HCT116 (cell line): Measurements from ENCODE around the gene SLAMF6. TPM values are rescaled to one million over a fixed set of nuclear protein-coding genes. Genes with fewer than 3 reads are reported as not detected.

Experiments
- ATAC-seq: fragments of 200-7000 bp; cut with Tn5 transposase; 2 replicates; pipeline ENCODE4 v1.9.1; 2020; ENCODE audit warnings: mild to moderate bottlenecking, moderate library complexity
- BruUV-seq: library from RNA; stranded (reverse); fragments of 400-500 nt; replicated peaks from 2 replicates; lab custom pipeline; 2021; lab: Mats Ljungman, UMichigan
- CTCF ChIA-PET: fragments of 300-600 bp; sonication (Branson Sonifier 250); formaldehyde crosslinking; loops from one replicate; lab custom pipeline; 2021; ENCODE audit warnings: antibody characterized with exemption; lab: Charles Lee
- POLR2A ChIA-PET: fragments of 300-600, 350-600 bp; sonication (Branson Sonifier 250); formaldehyde crosslinking; loops from one replicate; lab custom pipeline; 2021; ENCODE audit warnings: antibody characterized with exemption; lab: Charles Lee
- RAD21 ChIA-PET, 2 experiments: fragments of 300-600 bp; sonication (Branson Sonifier 250); formaldehyde crosslinking; loops; one replicate each; lab custom pipeline; 2023; ENCODE audit warnings: low total read pairs in 2 of 2; ENCODE audit not compliant: uncharacterized antibody in 2 of 2, unreplicated experiment in 2 of 2, low non-redundant PET in 1 of 2; lab: Charles Lee
- DNase-seq: peaks from one replicate; pipeline ENCODE4 v3.0.0-alpha.2; 2010; ENCODE audit warnings: low read depth, low spot score
- H2AFZ ChIP-seq: fragments of 200-600 bp; shearing (Covaris generic), sonication (generic); 2 replicates; pipeline ENCODE4 v1.6.1; 2017; ENCODE audit warnings: low read depth, mixed run types, mixed read lengths, antibody characterized with exemption, low read length; ENCODE audit not compliant: poor library complexity, severe bottlenecking
- H3K27ac ChIP-seq: 2 replicates; pipeline ENCODE4 v1.5.1; 2012; ENCODE audit warnings: low read depth, low read length
- H3K27me3 ChIP-seq: fragments of 200-600 bp; sonication (generic); 2 replicates; pipeline ENCODE4 v1.6.1; 2016; ENCODE audit warnings: mixed run types, low read length, mixed read lengths; ENCODE audit not compliant: insufficient read depth
- H3K36me3 ChIP-seq, 2 experiments: fragments of 200-500 bp in 1 of 2; fragments of 200-600 bp in 1 of 2; sonication (Bioruptor generic) in 1 of 2; sonication (generic) in 1 of 2; 2 replicates each; pipeline versions ENCODE4 v1.5.1 to v1.6.1; 2014 to 2016; ENCODE audit warnings: low read length in 2 of 2, inconsistent platforms in 1 of 2, mixed read lengths in 1 of 2, mixed run types in 1 of 2; ENCODE audit not compliant: insufficient read depth in 2 of 2, control insufficient read depth in 1 of 2
- H3K4me1 ChIP-seq, 2 experiments: fragments of 200-600 bp in 1 of 2; sonication (generic) in 1 of 2; 2 replicates each; pipeline versions ENCODE4 v1.5.1 to v1.6.1; 2012 to 2017; ENCODE audit warnings: low read length in 2 of 2, inconsistent platforms in 1 of 2, mild to moderate bottlenecking in 1 of 2, mixed read lengths in 1 of 2, mixed run types in 1 of 2, moderate library complexity in 1 of 2; ENCODE audit not compliant: insufficient read depth in 2 of 2, control insufficient read depth in 1 of 2
- H3K4me2 ChIP-seq: fragments of 200-600 bp; sonication (generic); 2 replicates; pipeline ENCODE4 v1.6.1; 2017; ENCODE audit warnings: mixed run types, low read length, mixed read lengths
- H3K4me3 ChIP-seq, 2 experiments: fragments of 200-600 bp in 1 of 2; sonication (generic) in 1 of 2; replicated peaks in 1 of 2; 2 replicates each; pipeline ENCODE4 v1.5.1; 2011 to 2016; ENCODE audit warnings: low read length in 2 of 2, control low read depth in 1 of 2, low read depth in 1 of 2, mild to moderate bottlenecking in 1 of 2, mixed read lengths in 1 of 2, mixed run types in 1 of 2
- H3K79me2 ChIP-seq: fragments of 200-600 bp; sonication (generic); 2 replicates; pipeline ENCODE4 v1.6.1; 2017; ENCODE audit warnings: mild to moderate bottlenecking, mixed run types, low read length, moderate library complexity, mixed read lengths; ENCODE audit not compliant: insufficient read depth
- H3K9ac ChIP-seq: fragments of 200-600 bp; sonication (generic); 2 replicates; pipeline ENCODE4 v1.6.1; 2016; ENCODE audit warnings: low read length, mixed read lengths
- H3K9me2 ChIP-seq: fragments of 200-600 bp; sonication (generic), shearing (Covaris generic); 2 replicates; pipeline ENCODE4 v1.6.1; 2017; ENCODE audit warnings: mixed run types, mild to moderate bottlenecking, moderate library complexity; ENCODE audit not compliant: insufficient read depth
- H3K9me3 ChIP-seq, 2 experiments: fragments of 200-500 bp in 1 of 2; fragments of 200-600 bp in 1 of 2; sonication (Bioruptor generic) in 1 of 2; sonication (generic) in 1 of 2; 2 replicates each; pipeline ENCODE4 v1.6.1; 2014 to 2017; ENCODE audit warnings: low read length in 2 of 2, mixed read lengths in 2 of 2, inconsistent platforms in 1 of 2, low read depth in 1 of 2, mild to moderate bottlenecking in 1 of 2, mixed run types in 1 of 2, moderate library complexity in 1 of 2; ENCODE audit not compliant: control insufficient read depth in 1 of 2, insufficient read depth in 1 of 2
- H4K20me1 ChIP-seq: fragments of 200-600 bp; sonication (generic), shearing (Covaris generic); 2 replicates; pipeline ENCODE4 v1.6.1; 2017; ENCODE audit warnings: mixed run types, mild to moderate bottlenecking, moderate library complexity; ENCODE audit not compliant: insufficient read depth
- CBX3 ChIP-seq: IDR thresholded peaks from 2 replicates; pipeline ENCODE4 v1.6.1; 2012; ENCODE audit warnings: low read depth
- FOSL1 ChIP-seq: IDR thresholded peaks from 2 replicates; pipeline ENCODE4 v1.6.1; 2012; ENCODE audit warnings: low read depth
- RAD21 ChIP-seq: IDR thresholded peaks from 2 replicates; pipeline ENCODE4 v1.6.1; 2012; ENCODE audit warnings: low read depth, mild to moderate bottlenecking
- SIN3A ChIP-seq: IDR thresholded peaks from 2 replicates; pipeline ENCODE4 v1.6.1; 2012; ENCODE audit warnings: low read depth
- ZFX ChIP-seq: fragments of 450-650 bp; IDR thresholded peaks from 2 replicates; pipeline ENCODE4 v1.6.1; 2017
- intact Hi-C: fragments of 100-400 bp; cut with micrococcal nuclease; formaldehyde crosslinking; loops from 2 replicates; pipeline ENCODE4 v1.10.0; 2022
- total RNA-seq: library from RNA; stranded (reverse); gene quantifications from one replicate; pipeline ENCODE4 v1.2.1, GENCODE V29; 2021; ENCODE audit not compliant: unreplicated experiment
- TF ChIP-seq, protein P1 (sequence below), 3 experiments: fragments of 200-600 bp in 1 of 3; sonication (generic) in 1 of 3; IDR thresholded peaks in 2 of 3; conservative IDR thresholded peaks in 1 of 3; 2 replicates each; pipeline ENCODE4 v1.5.1; 2012 to 2017; ENCODE audit warnings: low read depth in 2 of 3, low read length in 2 of 3, antibody characterized with exemption in 1 of 3, borderline replicate concordance in 1 of 3, control low read depth in 1 of 3, mild to moderate bottlenecking in 1 of 3, mixed read lengths in 1 of 3, mixed run types in 1 of 3, moderate library complexity in 1 of 3; ENCODE audit not compliant: insufficient read depth in 1 of 3
- TF ChIP-seq, protein P2 (sequence below): IDR thresholded peaks from 2 replicates; pipeline ENCODE4 v1.6.1; 2012; ENCODE audit warnings: low read depth
- TF ChIP-seq, protein P3 (sequence below): IDR thresholded peaks from 2 replicates; pipeline ENCODE4 v1.6.1; 2012
- TF ChIP-seq, protein P4 (sequence below): IDR thresholded peaks from 2 replicates; pipeline ENCODE4 v1.6.1; 2011; ENCODE audit warnings: mild to moderate bottlenecking, low read length, moderate library complexity; ENCODE audit not compliant: insufficient replicate concordance; ENCODE audit errors: extremely low read depth

Gene SLAMF6
- total RNA-seq, 1 experiment from 2014 or later = not detected

DNA sequence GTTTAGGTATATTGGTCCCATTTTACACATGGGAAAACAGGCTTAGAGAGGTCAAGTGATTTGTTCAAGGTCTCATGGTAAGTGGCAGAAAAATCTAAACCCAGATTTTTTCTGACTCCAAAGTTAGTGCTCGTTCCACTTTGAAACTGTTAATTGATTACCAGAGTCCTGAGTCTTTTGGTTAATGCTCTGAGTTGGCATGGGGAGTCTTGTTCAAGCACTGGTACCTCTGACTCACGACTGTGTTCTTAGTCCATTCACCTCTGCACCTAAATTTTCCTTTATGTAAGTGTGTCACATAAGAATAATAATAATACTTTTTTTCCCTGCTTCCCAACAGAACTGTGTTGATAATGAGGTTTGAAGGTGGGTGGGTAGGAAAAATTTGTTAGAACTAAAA is 63.4 kb downstream of the SLAMF6 start:
- H3K36me3 ChIP-seq = no peaks in the 10 kb centered on the region
- no TSS peak for BruUV-seq
- ChIA-PET CTCF (no interaction called here), POLR2A (no interaction called here), RAD21 (no interaction called here)
- no peak overlapping the region for H3K4me2 ChIP-seq
- H3K4me3 ChIP-seq = no peak overlapping the region
- H4K20me1 ChIP-seq = no peaks in the 10 kb centered on the region
- H3K9me2 ChIP-seq = no peaks in the 10 kb centered on the region
- ATAC-seq (no peak), DNase-seq (no peak)
- H3K27me3 ChIP-seq = no peaks in the 10 kb centered on the region
- H3K27ac ChIP-seq = no peak overlapping the region
- TF ChIP-seq CBX3 (no peak), FOSL1 (no peak), RAD21 (no peak)
- TF ChIP-seq, protein P1, sequence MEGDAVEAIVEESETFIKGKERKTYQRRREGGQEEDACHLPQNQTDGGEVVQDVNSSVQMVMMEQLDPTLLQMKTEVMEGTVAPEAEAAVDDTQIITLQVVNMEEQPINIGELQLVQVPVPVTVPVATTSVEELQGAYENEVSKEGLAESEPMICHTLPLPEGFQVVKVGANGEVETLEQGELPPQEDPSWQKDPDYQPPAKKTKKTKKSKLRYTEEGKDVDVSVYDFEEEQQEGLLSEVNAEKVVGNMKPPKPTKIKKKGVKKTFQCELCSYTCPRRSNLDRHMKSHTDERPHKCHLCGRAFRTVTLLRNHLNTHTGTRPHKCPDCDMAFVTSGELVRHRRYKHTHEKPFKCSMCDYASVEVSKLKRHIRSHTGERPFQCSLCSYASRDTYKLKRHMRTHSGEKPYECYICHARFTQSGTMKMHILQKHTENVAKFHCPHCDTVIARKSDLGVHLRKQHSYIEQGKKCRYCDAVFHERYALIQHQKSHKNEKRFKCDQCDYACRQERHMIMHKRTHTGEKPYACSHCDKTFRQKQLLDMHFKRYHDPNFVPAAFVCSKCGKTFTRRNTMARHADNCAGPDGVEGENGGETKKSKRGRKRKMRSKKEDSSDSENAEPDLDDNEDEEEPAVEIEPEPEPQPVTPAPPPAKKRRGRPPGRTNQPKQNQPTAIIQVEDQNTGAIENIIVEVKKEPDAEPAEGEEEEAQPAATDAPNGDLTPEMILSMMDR (IDR thresholded peaks at IDR 0.05 in 2 of 3, conservative IDR thresholded peaks at IDR 0.05 in 1 of 3; ENCODE audit: borderline replicate concordance in 1 of 3, insufficient read depth in 1 of 3, low read depth in 2 of 3, low read length in 2 of 3) = no peak
- no peak overlapping the region for H2AFZ ChIP-seq
- intact Hi-C loops = no loop called here
- H3K9ac ChIP-seq = no peak overlapping the region
- H3K9me3 ChIP-seq = no peaks in the 10 kb centered on the region
- peaks cover 2 to 7% of the 10 kb centered on the region in 2 experiments; a peak in 1 of 4 replicates for H3K4me1 ChIP-seq
- H3K79me2 ChIP-seq = no peaks in the 10 kb centered on the region

DNA sequence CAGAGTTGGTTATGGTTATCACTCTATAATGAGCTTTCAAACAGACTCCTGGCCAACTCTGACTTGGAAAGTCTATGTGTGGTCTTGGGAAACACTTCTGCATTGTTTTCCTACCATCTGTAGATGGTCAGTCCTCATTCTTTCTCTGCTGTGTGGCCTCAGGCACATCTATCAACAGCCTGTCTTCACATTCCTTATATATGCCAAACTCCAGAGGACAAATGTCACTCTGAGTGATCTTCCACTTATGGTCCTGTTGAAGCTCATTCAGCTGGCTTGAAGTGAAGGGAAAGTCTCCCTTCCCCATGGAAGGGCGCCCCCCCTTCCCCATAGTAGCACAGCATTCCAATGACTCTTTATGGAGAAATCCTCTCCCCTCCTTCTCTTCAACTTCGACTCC is 64.0 kb downstream of the SLAMF6 start:
- CTCF ChIA-PET = no interaction called here
- TF ChIP-seq, protein P2, sequence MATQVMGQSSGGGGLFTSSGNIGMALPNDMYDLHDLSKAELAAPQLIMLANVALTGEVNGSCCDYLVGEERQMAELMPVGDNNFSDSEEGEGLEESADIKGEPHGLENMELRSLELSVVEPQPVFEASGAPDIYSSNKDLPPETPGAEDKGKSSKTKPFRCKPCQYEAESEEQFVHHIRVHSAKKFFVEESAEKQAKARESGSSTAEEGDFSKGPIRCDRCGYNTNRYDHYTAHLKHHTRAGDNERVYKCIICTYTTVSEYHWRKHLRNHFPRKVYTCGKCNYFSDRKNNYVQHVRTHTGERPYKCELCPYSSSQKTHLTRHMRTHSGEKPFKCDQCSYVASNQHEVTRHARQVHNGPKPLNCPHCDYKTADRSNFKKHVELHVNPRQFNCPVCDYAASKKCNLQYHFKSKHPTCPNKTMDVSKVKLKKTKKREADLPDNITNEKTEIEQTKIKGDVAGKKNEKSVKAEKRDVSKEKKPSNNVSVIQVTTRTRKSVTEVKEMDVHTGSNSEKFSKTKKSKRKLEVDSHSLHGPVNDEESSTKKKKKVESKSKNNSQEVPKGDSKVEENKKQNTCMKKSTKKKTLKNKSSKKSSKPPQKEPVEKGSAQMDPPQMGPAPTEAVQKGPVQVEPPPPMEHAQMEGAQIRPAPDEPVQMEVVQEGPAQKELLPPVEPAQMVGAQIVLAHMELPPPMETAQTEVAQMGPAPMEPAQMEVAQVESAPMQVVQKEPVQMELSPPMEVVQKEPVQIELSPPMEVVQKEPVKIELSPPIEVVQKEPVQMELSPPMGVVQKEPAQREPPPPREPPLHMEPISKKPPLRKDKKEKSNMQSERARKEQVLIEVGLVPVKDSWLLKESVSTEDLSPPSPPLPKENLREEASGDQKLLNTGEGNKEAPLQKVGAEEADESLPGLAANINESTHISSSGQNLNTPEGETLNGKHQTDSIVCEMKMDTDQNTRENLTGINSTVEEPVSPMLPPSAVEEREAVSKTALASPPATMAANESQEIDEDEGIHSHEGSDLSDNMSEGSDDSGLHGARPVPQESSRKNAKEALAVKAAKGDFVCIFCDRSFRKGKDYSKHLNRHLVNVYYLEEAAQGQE = no peak
- TF ChIP-seq, protein P3, sequence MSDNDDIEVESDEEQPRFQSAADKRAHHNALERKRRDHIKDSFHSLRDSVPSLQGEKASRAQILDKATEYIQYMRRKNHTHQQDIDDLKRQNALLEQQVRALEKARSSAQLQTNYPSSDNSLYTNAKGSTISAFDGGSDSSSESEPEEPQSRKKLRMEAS = no peak
- TF ChIP-seq ZFX = no peak
- TF ChIP-seq SIN3A = no peak
- TF ChIP-seq, protein P4, sequence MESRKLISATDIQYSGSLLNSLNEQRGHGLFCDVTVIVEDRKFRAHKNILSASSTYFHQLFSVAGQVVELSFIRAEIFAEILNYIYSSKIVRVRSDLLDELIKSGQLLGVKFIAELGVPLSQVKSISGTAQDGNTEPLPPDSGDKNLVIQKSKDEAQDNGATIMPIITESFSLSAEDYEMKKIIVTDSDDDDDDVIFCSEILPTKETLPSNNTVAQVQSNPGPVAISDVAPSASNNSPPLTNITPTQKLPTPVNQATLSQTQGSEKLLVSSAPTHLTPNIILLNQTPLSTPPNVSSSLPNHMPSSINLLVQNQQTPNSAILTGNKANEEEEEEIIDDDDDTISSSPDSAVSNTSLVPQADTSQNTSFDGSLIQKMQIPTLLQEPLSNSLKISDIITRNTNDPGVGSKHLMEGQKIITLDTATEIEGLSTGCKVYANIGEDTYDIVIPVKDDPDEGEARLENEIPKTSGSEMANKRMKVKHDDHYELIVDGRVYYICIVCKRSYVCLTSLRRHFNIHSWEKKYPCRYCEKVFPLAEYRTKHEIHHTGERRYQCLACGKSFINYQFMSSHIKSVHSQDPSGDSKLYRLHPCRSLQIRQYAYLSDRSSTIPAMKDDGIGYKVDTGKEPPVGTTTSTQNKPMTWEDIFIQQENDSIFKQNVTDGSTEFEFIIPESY = no peak
- TF ChIP-seq, protein P1 (IDR thresholded peaks at IDR 0.05 in 2 of 3, conservative IDR thresholded peaks at IDR 0.05 in 1 of 3; ENCODE audit: borderline replicate concordance in 1 of 3, insufficient read depth in 1 of 3, low read depth in 2 of 3, low read length in 2 of 3) = no peak

More for the DNA sequence above, 64.0 kb downstream of the SLAMF6 start:
- H3K9ac ChIP-seq = no peak overlapping the region
- no peaks in the 10 kb centered on the region for H3K9me3 ChIP-seq
- DNase-seq (no peak), ATAC-seq (no peak)
- intact Hi-C loops = no loop called here
- no peaks in the 10 kb centered on the region for H3K79me2 ChIP-seq
- no peak overlapping the region for H3K27ac ChIP-seq
- no peak overlapping the region for H2AFZ ChIP-seq
- ChIA-PET POLR2A (no interaction called here), RAD21 (no interaction called here)
- H4K20me1 ChIP-seq = no peaks in the 10 kb centered on the region
- H3K4me1 ChIP-seq = peaks cover 2 to 7% of the 10 kb centered on the region in 2 experiments; a peak in 1 of 4 replicates
- no peak overlapping the region for H3K4me2 ChIP-seq
- H3K27me3 ChIP-seq = no peaks in the 10 kb centered on the region
- BruUV-seq = no TSS peak
- no peaks in the 10 kb centered on the region for H3K9me2 ChIP-seq
- no peak overlapping the region for H3K4me3 ChIP-seq
- H3K36me3 ChIP-seq = no peaks in the 10 kb centered on the region
